HEK293 (cell line): ENCODE results near the gene PRR11.

Source experiments
- CTCF ChIA-PET: fragments of 350-600 bp; formaldehyde crosslinking; extraction: SDS; loops from one replicate; lab custom pipeline; 2021; ENCODE audit warnings: antibody characterized with exemption; lab: Yijun Ruan, JAX
- POLR2A ChIA-PET: fragments of 300-600 bp; formaldehyde crosslinking; extraction: SDS; loops from one replicate; lab custom pipeline; 2020; ENCODE audit warnings: antibody characterized with exemption, inconsistent platforms; lab: Yijun Ruan, JAX
- H3K27ac ChIP-seq: fragments of 200-500 bp; sonication (Bioruptor generic); 2 replicates; pipeline ENCODE4 v1.5.1; 2014; ENCODE audit warnings: low read depth, low read length, control low read depth, inconsistent platforms; ENCODE audit errors: extremely low read depth
- H3K36me3 ChIP-seq, 2 experiments: fragments of 200-500 bp in 1 of 2; sonication (Bioruptor generic) in 1 of 2; 1 replicate in 1 of 2; 2 replicates in 1 of 2; pipeline ENCODE4 v1.5.1; 2014 to 2017; ENCODE audit warnings: inconsistent platforms in 2 of 2, low read length in 2 of 2; ENCODE audit not compliant: control insufficient read depth in 2 of 2, insufficient read depth in 1 of 2
- H3K4me1 ChIP-seq: fragments of 200-500 bp; sonication (Bioruptor generic); 2 replicates; pipeline ENCODE4 v1.5.1; 2014; ENCODE audit warnings: mild to moderate bottlenecking, low read length, inconsistent platforms; ENCODE audit not compliant: control insufficient read depth, insufficient read depth
- H3K4me3 ChIP-seq: 2 replicates; pipeline ENCODE4 v1.5.1; 2011; ENCODE audit warnings: low read depth, mild to moderate bottlenecking, control low read depth, low read length, moderate library complexity
- H3K9me3 ChIP-seq: fragments of 200-500 bp; sonication (Bioruptor generic); 2 replicates; pipeline ENCODE4 v1.5.1; 2014; ENCODE audit warnings: low read depth, low read length, inconsistent platforms; ENCODE audit not compliant: control insufficient read depth, insufficient read depth
- EGR2 ChIP-seq: fragments of 450-650 bp; formaldehyde crosslinking; IDR thresholded peaks from 2 replicates; pipeline ENCODE4 v1.5.1; 2016; ENCODE audit warnings: low read depth, missing biosample characterization, missing genetic modification characterization
- HOXC10 ChIP-seq: sonication (generic); formaldehyde crosslinking; IDR thresholded peaks from 2 replicates; pipeline ENCODE4 v1.8.1; 2023; ENCODE audit warnings: mild to moderate bottlenecking, missing genetic modification reagents
- KLF10 ChIP-seq: fragments of 450-650 bp; IDR thresholded peaks from 2 replicates; pipeline ENCODE4 v1.5.1; 2018; ENCODE audit warnings: missing biosample characterization, mild to moderate bottlenecking, missing genetic modification characterization
- MZF1 ChIP-seq: fragments of 450-650 bp; formaldehyde crosslinking; IDR thresholded peaks from 2 replicates; pipeline ENCODE4 v1.5.1; 2017; ENCODE audit warnings: missing biosample characterization, missing genetic modification characterization, borderline replicate concordance
- SCRT2 ChIP-seq: fragments of 450-650 bp; formaldehyde crosslinking; IDR thresholded peaks from 2 replicates; pipeline ENCODE4 v1.5.1; 2016; ENCODE audit warnings: missing biosample characterization, missing genetic modification characterization
- SP2 ChIP-seq: fragments of 450-650 bp; formaldehyde crosslinking; IDR thresholded peaks from 2 replicates; pipeline ENCODE4 v1.5.1; 2016; ENCODE audit warnings: missing biosample characterization, missing genetic modification characterization
- SP3 ChIP-seq: fragments of 450-650 bp; formaldehyde crosslinking; IDR thresholded peaks from 2 replicates; pipeline ENCODE4 v1.5.1; 2016; ENCODE audit warnings: missing biosample characterization, missing genetic modification characterization
- TCF7L2 ChIP-seq: IDR thresholded peaks from 2 replicates; pipeline ENCODE4 v1.6.1; 2011; ENCODE audit warnings: low read depth, mild to moderate bottlenecking, inconsistent platforms, low read length, moderate library complexity, borderline replicate concordance
- YY1 ChIP-seq: fragments of 450-650 bp; formaldehyde crosslinking; IDR thresholded peaks from 2 replicates; pipeline ENCODE4 v1.5.1; 2018; ENCODE audit warnings: missing biosample characterization, missing genetic modification characterization
- ZBTB20 ChIP-seq: fragments of 450-650 bp; formaldehyde crosslinking; IDR thresholded peaks from 2 replicates; pipeline ENCODE4 v1.5.1; 2016; ENCODE audit warnings: missing biosample characterization, missing genetic modification characterization
- ZBTB21 ChIP-seq: fragments of 450-650 bp; formaldehyde crosslinking; IDR thresholded peaks from 2 replicates; pipeline ENCODE4 v1.5.1; 2017; ENCODE audit warnings: missing biosample characterization, missing genetic modification characterization
- ZBTB48 ChIP-seq: fragments of 450-650 bp; formaldehyde crosslinking; IDR thresholded peaks from 2 replicates; pipeline ENCODE4 v1.5.1; 2016; ENCODE audit warnings: missing biosample characterization, missing genetic modification characterization
- ZFP3 ChIP-seq: fragments of 450-650 bp; formaldehyde crosslinking; IDR thresholded peaks from 2 replicates; pipeline ENCODE4 v1.5.1; 2016; ENCODE audit warnings: low read depth, missing biosample characterization, missing genetic modification characterization
- ZNF121 ChIP-seq: fragments of 450-650 bp; formaldehyde crosslinking; IDR thresholded peaks from 2 replicates; pipeline ENCODE4 v1.5.1; 2016; ENCODE audit warnings: missing biosample characterization, missing genetic modification characterization
- ZNF202 ChIP-seq: fragments of 450-650 bp; formaldehyde crosslinking; IDR thresholded peaks from 2 replicates; pipeline ENCODE4 v1.5.1; 2016; ENCODE audit warnings: missing biosample characterization, missing genetic modification characterization, borderline replicate concordance
- ZNF214 ChIP-seq: fragments of 450-650 bp; formaldehyde crosslinking; IDR thresholded peaks from 2 replicates; pipeline ENCODE4 v1.5.1; 2017; ENCODE audit warnings: missing biosample characterization, mild to moderate bottlenecking, missing genetic modification characterization, borderline replicate concordance
- ZNF423 ChIP-seq: fragments of 450-650 bp; formaldehyde crosslinking; IDR thresholded peaks from 2 replicates; pipeline ENCODE4 v1.5.1; 2016; ENCODE audit warnings: missing biosample characterization, missing genetic modification characterization
- ZNF473 ChIP-seq: fragments of 450-650 bp; formaldehyde crosslinking; IDR thresholded peaks from 2 replicates; pipeline ENCODE4 v1.5.1; 2017; ENCODE audit warnings: missing biosample characterization, missing genetic modification characterization
- ZNF558 ChIP-seq: fragments of 450-650 bp; formaldehyde crosslinking; IDR thresholded peaks from 2 replicates; pipeline ENCODE4 v1.5.1; 2016; ENCODE audit warnings: missing biosample characterization, missing genetic modification characterization
- ZNF658 ChIP-seq: fragments of 450-650 bp; formaldehyde crosslinking; IDR thresholded peaks from 2 replicates; pipeline ENCODE4; 2016; ENCODE audit warnings: missing biosample characterization, missing genetic modification characterization
- ZNF670 ChIP-seq: fragments of 450-650 bp; formaldehyde crosslinking; IDR thresholded peaks from 2 replicates; pipeline ENCODE4 v1.5.1; 2016; ENCODE audit warnings: missing biosample characterization, missing genetic modification characterization, low read depth
- ZNF776 ChIP-seq: fragments of 450-650 bp; formaldehyde crosslinking; IDR thresholded peaks from 2 replicates; pipeline ENCODE4 v1.5.0; 2017; ENCODE audit warnings: missing biosample characterization, missing genetic modification characterization, borderline replicate concordance
- ZNF843 ChIP-seq: fragments of 450-650 bp; formaldehyde crosslinking; IDR thresholded peaks from 2 replicates; pipeline ENCODE4 v1.5.1; 2016; ENCODE audit warnings: missing biosample characterization, missing genetic modification characterization
- ZXDB ChIP-seq: fragments of 450-650 bp; formaldehyde crosslinking; IDR thresholded peaks from 2 replicates; pipeline ENCODE4 v1.5.1; 2016; ENCODE audit warnings: missing biosample characterization, missing genetic modification characterization
- TF ChIP-seq, protein P1 (sequence below): fragments of 450-650 bp; formaldehyde crosslinking; IDR thresholded peaks from 2 replicates; pipeline ENCODE4 v1.5.1; 2017; ENCODE audit warnings: missing biosample characterization, missing genetic modification characterization
- TF ChIP-seq, protein P2 (sequence below): fragments of 450-650 bp; formaldehyde crosslinking; IDR thresholded peaks from 2 replicates; pipeline ENCODE4 v1.5.1; 2016; ENCODE audit warnings: missing biosample characterization, missing genetic modification characterization
- TF ChIP-seq, protein P3 (sequence below): fragments of 450-650 bp; formaldehyde crosslinking; IDR thresholded peaks from 2 replicates; pipeline ENCODE4 v1.5.1; 2017; ENCODE audit warnings: missing biosample characterization, missing genetic modification characterization
- TF ChIP-seq, protein P4 (sequence below): fragments of 450-650 bp; formaldehyde crosslinking; IDR thresholded peaks from 2 replicates; pipeline ENCODE4 v1.5.1; 2016; ENCODE audit warnings: missing biosample characterization, missing genetic modification characterization
- TF ChIP-seq, protein P5 (sequence below): fragments of 450-650 bp; formaldehyde crosslinking; IDR thresholded peaks from 2 replicates; pipeline ENCODE4 v1.5.1; 2017; ENCODE audit warnings: missing biosample characterization, missing genetic modification characterization

PRR11 gene

DNA sequence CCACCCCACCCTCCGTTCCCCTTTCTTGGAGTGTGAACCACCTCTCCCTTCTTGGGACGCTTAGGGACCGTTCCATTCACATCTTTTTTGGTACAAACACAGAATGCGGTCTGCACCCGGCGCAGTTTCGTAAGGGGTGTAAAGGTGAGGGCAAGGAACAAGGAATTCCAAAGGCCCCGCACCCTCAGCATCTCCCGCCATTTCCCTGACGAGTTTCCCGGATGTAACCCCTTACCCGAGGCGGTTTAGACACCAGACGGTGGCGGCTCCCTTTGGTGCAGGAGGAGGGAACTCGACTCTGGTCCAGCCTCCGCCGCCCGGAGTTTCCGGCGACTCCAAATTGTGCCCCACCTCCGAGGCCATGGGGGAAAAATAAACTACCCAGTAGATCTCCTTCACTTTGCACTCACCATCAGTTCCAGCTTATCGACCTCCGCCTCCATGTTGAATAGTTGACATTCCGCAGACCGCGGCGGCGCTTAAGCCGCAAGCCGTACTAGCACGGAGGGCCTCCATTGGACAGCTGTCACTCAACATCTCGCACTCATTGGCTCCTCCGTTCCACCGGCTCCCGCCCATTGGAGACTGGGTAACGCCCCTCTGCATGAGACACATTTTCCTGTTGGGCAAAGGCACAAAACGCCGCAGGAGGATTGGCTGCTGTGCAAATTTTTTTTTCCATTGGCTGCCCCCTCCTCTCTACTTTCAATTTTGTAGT, 666 bp upstream of the PRR11 start, which contains the start of gene SKA2:
Gene SKA2, minus strand, starts transcription at position 466 of the 718 bp plus-strand sequence. Its CDS starts 23 bp downstream, at position 443.
- peaks cover 23% of the 10 kb centered on the region for H3K4me1 ChIP-seq
- ChIA-PET CTCF (interaction anchor here (0.6 to 2.5 kb wide), 4 partner anchors 12 to 1242 kb away, joined by 3 to 10 read pairs (median 3); no protein-coding TSS in a partner anchor), POLR2A (interaction anchor here (0.6 to 4.2 kb wide), 25 partner anchors 9 to 737 kb away, joined by 3 to 56 read pairs (median 5); partner anchors contain the start of genes CLTC, GDPD1, MTMR4 and PPM1E)
- peaks cover 0 to 4% of the 10 kb centered on the region in 2 experiments; a peak in 1 of 3 replicates for H3K36me3 ChIP-seq
- peak within 1 kb of the TSS; percentile 98 for H3K27ac ChIP-seq
- no peaks in the 10 kb centered on the region for H3K9me3 ChIP-seq
- H3K4me3 ChIP-seq: peak within 1 kb of the TSS; percentile 80
- TF ChIP-seq ZFP3 (no peak), ZNF558 (tag by site-specific recombination) (no peak; the same call in 1 of the 2 replicates), SP3 (peak; percentile 96), ZNF670 (tag by site-specific recombination) (no peak), KLF10 (tag by site-specific recombination) (peak; percentile 98), ZNF121 (tag by site-specific recombination) (0 out of 2 replicates have a peak, but pooled peaks have one; percentile 14), SCRT2 (tag by site-specific recombination) (no peak), ZNF423 (0 out of 2 replicates have a peak, but pooled peaks have one; percentile 49), HOXC10 (no peak), SP2 (tag by site-specific recombination) (peak; percentile 90), ZXDB (peak; percentile 86), YY1 (tag by site-specific recombination) (peak; percentile 94), ZNF843 (tag by site-specific recombination) (peak; percentile 54; the same call in 1 of the 2 replicates), ZBTB48 (tag by site-specific recombination) (peak; percentile 94), EGR2 (0 out of 2 replicates have a peak, but pooled peaks have one; percentile 3), TCF7L2 (peak; percentile 81; the same call in 1 of the 2 replicates), MZF1 (tag by site-specific recombination) (peak; percentile 94), ZNF214 (tag by site-specific recombination) (no peak), ZNF202 (tag by site-specific recombination) (no peak), ZBTB20 (tag by site-specific recombination) (peak; percentile 62; the same call in 1 of the 2 replicates), ZBTB21 (tag by site-specific recombination) (no peak), ZNF473 (tag by site-specific recombination) (no peak), ZNF658 (tag by site-specific recombination) (no peak), ZNF776 (tag by site-specific recombination) (no peak)
- TF ChIP-seq, protein P1, sequence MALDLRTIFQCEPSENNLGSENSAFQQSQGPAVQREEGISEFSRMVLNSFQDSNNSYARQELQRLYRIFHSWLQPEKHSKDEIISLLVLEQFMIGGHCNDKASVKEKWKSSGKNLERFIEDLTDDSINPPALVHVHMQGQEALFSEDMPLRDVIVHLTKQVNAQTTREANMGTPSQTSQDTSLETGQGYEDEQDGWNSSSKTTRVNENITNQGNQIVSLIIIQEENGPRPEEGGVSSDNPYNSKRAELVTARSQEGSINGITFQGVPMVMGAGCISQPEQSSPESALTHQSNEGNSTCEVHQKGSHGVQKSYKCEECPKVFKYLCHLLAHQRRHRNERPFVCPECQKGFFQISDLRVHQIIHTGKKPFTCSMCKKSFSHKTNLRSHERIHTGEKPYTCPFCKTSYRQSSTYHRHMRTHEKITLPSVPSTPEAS: no peak
- TF ChIP-seq, protein P2, sequence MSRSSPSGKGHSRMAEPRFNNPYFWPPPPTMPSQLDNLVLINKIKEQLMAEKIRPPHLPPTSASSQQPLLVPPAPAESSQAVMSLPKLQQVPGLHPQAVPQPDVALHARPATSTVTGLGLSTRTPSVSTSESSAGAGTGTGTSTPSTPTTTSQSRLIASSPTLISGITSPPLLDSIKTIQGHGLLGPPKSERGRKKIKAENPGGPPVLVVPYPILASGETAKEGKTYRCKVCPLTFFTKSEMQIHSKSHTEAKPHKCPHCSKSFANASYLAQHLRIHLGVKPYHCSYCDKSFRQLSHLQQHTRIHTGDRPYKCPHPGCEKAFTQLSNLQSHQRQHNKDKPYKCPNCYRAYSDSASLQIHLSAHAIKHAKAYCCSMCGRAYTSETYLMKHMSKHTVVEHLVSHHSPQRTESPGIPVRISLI (tag by site-specific recombination): peak; percentile 99
- TF ChIP-seq, protein P3, sequence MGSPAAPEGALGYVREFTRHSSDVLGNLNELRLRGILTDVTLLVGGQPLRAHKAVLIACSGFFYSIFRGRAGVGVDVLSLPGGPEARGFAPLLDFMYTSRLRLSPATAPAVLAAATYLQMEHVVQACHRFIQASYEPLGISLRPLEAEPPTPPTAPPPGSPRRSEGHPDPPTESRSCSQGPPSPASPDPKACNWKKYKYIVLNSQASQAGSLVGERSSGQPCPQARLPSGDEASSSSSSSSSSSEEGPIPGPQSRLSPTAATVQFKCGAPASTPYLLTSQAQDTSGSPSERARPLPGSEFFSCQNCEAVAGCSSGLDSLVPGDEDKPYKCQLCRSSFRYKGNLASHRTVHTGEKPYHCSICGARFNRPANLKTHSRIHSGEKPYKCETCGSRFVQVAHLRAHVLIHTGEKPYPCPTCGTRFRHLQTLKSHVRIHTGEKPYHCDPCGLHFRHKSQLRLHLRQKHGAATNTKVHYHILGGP (tag by site-specific recombination): no peak
- TF ChIP-seq, protein P4, sequence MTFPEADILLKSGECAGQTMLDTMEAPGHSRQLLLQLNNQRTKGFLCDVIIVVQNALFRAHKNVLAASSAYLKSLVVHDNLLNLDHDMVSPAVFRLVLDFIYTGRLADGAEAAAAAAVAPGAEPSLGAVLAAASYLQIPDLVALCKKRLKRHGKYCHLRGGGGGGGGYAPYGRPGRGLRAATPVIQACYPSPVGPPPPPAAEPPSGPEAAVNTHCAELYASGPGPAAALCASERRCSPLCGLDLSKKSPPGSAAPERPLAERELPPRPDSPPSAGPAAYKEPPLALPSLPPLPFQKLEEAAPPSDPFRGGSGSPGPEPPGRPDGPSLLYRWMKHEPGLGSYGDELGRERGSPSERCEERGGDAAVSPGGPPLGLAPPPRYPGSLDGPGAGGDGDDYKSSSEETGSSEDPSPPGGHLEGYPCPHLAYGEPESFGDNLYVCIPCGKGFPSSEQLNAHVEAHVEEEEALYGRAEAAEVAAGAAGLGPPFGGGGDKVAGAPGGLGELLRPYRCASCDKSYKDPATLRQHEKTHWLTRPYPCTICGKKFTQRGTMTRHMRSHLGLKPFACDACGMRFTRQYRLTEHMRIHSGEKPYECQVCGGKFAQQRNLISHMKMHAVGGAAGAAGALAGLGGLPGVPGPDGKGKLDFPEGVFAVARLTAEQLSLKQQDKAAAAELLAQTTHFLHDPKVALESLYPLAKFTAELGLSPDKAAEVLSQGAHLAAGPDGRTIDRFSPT (tag by site-specific recombination): no peak
- TF ChIP-seq, protein P5, sequence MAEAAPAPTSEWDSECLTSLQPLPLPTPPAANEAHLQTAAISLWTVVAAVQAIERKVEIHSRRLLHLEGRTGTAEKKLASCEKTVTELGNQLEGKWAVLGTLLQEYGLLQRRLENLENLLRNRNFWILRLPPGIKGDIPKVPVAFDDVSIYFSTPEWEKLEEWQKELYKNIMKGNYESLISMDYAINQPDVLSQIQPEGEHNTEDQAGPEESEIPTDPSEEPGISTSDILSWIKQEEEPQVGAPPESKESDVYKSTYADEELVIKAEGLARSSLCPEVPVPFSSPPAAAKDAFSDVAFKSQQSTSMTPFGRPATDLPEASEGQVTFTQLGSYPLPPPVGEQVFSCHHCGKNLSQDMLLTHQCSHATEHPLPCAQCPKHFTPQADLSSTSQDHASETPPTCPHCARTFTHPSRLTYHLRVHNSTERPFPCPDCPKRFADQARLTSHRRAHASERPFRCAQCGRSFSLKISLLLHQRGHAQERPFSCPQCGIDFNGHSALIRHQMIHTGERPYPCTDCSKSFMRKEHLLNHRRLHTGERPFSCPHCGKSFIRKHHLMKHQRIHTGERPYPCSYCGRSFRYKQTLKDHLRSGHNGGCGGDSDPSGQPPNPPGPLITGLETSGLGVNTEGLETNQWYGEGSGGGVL (tag by site-specific recombination): no peak
